B cell (primary cell): Measurements from ENCODE around the gene ACVR1.

Experiments
- CTCF ChIP-seq: fragments of 200-600 bp; IDR thresholded peaks from one replicate; pipeline ENCODE4 v1.8.0; 2022; ENCODE audit warnings: antibody characterized with exemption, mild to moderate bottlenecking
- EZH2 ChIP-seq: IDR thresholded peaks from 2 replicates; pipeline ENCODE4 v1.6.1; 2012; ENCODE audit warnings: borderline replicate concordance, low read depth, mild to moderate bottlenecking, moderate library complexity, low read length; ENCODE audit not compliant: insufficient read depth, poor library complexity, severe bottlenecking

GRCh38 chr2:157866666-157867642 lies 9.2 kb downstream of the ACVR1 start:
- TF ChIP-seq CTCF (no peak), EZH2 (no peak)
